ENCODE measurements around the gene SASH1.

Gene SASH1

DNA sequence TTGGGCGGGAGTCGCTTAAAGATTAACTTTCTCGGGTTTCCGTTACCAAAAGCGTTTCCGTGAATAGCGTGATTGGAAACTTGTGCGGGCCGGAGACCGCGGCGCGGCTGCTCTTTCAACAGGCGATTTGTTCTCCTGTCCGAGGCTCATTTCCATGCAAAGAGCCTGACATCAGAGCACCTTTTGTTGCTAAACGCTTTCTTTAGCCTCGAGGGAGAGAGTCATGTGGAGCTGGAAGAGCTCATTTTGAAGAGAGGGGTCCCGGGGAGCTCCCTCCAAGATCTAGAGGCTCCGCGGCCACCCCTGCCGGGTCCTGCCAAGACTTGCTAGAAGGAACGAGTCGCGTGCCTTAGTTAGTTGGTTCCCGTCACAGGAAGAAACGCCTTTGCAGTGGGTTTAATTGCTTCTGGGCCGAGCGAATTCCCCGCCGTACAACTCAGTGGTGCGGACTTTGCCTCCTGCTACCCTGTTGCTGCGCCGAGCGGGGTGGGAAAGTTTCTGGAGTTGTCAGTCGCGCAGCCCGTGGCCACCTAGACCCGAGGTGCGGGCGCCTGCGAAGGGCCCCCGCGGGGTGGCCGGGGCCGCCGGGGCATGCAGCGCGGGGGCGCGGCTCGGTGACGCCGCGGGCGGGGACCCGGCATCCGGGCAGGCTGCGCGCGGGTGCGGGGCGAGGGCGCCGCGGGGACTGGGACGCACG lies at the start of gene SASH1:
Gene SASH1 (plus strand): TSS at position 489 of the 697 bp plus-strand sequence. CDS start 230 bp downstream, outside the sequence.
- DNase-seq (ENCODE audit: low read depth in 2 of 3, low spot score in 1 of 3): peak in 2 of 3 donors; percentile 2 to 3

DNA sequence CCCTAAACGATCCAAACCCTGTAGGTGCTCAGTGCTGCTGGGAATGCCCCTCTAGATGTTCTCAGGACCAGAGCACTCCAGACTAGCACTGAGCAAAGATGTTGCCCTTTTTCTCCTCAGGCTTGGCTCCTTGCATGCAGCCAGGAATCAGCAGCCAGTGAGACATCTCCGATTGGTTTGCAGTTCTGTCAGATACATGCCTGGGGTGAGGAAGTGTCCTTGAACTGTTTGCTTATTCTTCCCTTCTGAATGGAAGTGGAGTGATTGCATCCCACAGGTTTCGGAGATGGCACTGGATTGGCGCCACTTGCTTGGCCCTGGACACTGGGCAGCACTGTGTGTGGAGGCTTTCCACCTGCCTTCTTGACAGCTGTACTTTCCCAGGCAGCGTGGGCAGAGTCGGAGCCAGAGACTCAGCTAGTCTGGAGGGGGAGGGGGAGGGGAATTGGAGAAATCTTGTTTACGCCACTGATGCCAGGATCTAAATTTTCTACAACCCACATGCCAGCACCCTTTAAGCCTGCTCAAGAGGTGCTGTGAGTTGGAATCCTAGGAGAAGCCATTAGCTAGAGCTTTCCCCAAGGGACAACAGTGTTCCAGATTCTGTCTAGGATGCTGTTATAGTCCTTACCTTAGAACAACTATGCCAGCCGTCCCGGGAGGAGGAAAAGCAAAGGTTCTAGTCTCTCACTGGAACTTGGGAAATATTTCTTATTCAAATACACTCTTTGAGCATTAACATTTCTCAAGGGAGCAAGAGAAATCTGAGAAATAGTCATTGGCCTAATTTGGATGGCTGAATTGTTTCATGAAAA lies 49.2 kb upstream of the SASH1 start:
- DNase-seq (ENCODE audit: low read depth in 2 of 3, low spot score in 1 of 3): no peak

GRCh38 chr6:148294059-148294458 lies 48.6 kb upstream of the SASH1 start:
- DNase-seq (ENCODE audit: low read depth in 2 of 3, low spot score in 1 of 3): no peak

GRCh38 chr6:148295261-148295887 lies 47.3 kb upstream of the SASH1 start:
- no peak for DNase-seq (ENCODE audit: low read depth in 2 of 3, low spot score in 1 of 3)

DNA sequence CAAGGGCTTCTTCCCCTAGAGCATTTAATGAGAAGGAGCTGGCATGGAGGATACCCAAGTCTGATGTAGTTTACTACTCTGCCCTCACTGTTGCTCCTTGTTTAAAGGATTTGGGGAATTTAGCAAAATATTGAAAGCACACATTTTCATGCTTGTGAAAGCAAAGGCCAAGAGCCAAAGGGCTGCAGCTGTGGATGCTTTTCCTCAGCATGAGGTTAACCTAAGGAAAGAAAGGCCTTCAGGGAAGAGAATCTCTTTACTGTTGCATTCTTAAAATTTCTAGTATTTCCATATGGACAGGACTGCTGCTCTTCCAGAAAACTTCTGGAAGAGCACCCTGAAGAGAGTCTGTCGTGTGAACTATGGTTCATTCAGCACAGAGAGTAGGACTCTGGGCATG lies 45.9 kb upstream of the SASH1 start:
- DNase-seq (ENCODE audit: low read depth in 2 of 3, low spot score in 1 of 3): no peak

DNA sequence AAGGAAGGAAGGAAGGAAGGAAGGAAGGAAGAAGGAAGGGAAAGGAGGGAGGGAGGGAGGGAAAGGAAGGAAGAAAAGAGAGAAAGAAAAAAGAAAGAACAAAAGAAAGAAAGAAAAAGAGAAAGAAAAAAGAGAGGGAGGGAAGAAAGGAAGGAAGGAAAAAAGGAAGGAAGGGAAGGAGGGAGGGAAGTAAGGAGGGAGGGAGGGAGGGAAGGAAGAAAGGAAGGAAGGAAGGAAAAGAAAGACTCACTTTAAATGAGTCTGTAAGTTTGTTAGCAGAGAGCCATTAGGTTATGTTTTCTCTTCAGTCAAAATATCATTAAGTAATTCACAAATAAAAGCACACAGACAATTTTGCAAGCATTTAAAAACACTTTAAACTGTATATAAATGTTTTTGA lies 44.0 kb upstream of the SASH1 start:
- DNase-seq (ENCODE audit: low read depth in 2 of 3, low spot score in 1 of 3): no peak

GRCh38 chr6:148303616-148304015 lies 39.0 kb upstream of the SASH1 start:
- DNase-seq (ENCODE audit: low read depth in 2 of 3, low spot score in 1 of 3): no peak

DNA sequence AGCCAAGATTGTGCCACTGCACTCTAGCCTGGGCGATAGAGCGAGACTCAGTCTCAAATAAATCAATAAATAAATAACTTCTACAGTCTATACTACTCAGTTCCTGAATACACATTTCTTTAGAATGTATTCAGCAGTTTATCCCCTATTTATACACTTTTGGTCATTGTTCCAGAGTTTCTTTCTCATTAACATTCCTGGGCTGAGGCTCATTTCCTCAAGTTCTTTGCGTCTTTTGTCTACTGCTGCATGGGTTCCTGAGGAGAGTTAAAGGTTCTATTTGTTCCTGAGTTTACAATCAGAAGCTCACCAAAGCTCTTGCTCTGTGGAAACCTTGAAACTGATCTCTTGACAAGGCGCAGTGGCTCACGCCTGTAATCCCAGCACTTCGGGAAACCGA lies 37.7 kb upstream of the SASH1 start:
- no peak for DNase-seq (ENCODE audit: low read depth in 2 of 3, low spot score in 1 of 3)

DNA sequence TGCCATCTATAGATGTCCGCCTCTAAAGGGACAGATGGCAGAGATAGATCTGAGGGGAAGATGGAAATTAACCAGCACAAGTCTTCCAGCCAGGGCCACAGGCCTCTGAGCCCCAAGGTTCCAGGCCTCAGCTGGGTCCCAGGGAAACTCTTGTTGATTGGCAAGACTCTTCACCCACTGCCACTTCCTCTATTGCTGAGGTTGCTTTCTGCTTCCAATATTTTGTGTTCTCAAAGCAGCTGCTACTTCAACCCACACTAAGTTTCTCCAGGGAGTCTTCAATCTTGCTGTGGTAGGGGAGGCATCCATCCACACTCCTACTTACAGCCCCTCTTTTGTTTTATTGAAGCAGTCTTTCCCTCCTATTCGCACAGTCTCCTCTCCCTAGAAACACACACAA lies 36.4 kb upstream of the SASH1 start:
- no peak for DNase-seq (ENCODE audit: low read depth in 2 of 3, low spot score in 1 of 3)

DNA sequence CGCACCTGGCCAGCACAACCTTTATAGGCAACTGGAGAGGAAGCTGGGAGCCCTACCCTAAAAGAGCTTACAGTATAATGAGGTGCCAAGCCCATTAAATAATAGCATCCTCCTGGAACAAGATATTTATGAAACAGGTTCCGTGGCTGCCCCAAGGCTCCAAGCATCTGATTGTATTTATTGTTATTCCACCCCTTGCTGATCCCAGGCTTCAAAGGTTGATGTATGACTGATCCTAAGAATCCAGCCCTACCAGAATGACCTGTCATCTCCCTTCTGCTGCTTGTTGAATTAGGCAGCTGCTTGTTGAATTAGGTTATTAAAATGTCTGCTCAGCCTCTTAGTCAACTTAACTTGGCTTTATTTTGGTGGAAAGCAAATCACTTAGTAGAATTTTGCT lies 35.2 kb upstream of the SASH1 start:
- no peak for DNase-seq (ENCODE audit: low read depth in 2 of 3, low spot score in 1 of 3)

- no peak for DNase-seq (ENCODE audit: low read depth in 2 of 3, low spot score in 1 of 3)
Observed at GRCh38 chr6:148309301-148309700, 33.3 kb upstream of the SASH1 start.

GRCh38 chr6:148311966-148312669 lies 30.5 kb upstream of the SASH1 start:
- no peak for DNase-seq (ENCODE audit: low read depth in 2 of 3, low spot score in 1 of 3)

DNA sequence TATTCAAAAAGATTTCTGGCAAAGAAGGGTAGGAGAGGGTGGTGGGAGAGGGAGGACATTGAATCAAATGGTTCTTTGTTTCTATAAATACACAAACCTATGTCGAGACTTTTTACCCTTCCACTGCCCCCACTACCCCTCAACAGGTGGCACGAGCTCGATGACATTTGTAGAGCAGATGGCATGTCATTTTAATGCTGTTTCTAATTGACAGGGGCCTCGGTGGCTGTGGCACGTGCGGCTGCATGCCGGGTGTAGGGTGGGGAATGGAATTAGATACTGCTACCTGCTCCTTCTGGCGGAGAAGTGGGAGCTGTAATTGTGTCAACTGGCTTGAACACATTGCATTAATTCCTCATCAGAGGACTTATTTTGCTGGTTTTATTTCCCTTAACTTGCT lies 29.1 kb upstream of the SASH1 start:
- no peak for DNase-seq (ENCODE audit: low read depth in 2 of 3, low spot score in 1 of 3)

GRCh38 chr6:148316308-148316707 lies 26.3 kb upstream of the SASH1 start:
- DNase-seq (ENCODE audit: low read depth in 2 of 3, low spot score in 1 of 3): no peak

- no peak for DNase-seq (ENCODE audit: low read depth in 2 of 3, low spot score in 1 of 3)
Observed at GRCh38 chr6:148317051-148317450, 25.6 kb upstream of the SASH1 start.

GRCh38 chr6:148317739-148318138 lies 24.9 kb upstream of the SASH1 start:
- DNase-seq (ENCODE audit: low read depth in 2 of 3, low spot score in 1 of 3): no peak

DNA sequence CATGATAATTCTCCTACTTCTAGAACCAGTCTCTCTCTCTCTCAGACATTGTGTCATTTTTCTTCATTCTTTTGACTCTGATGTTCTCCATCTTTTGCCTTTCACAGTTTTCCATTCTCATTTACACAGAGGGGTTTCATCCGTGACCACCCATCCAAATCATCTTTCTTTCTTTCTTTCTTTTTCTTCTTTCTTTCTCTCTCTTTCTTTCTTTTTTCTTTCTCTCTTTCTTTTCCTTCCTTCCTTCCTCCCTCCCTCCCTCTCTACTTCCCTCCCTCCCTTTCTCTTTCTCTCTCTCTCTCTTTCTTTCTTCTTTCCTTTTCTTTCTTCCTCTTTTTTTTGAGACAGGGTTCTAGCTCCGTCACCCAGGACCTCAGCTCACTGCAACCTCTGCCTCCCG lies 19.9 kb upstream of the SASH1 start:
- DNase-seq (ENCODE audit: low read depth in 2 of 3, low spot score in 1 of 3): no peak

GRCh38 chr6:148323344-148323743 lies 19.3 kb upstream of the SASH1 start:
- DNase-seq (ENCODE audit: low read depth in 2 of 3, low spot score in 1 of 3): no peak

- DNase-seq (ENCODE audit: low read depth in 2 of 3, low spot score in 1 of 3): no peak
Observed at GRCh38 chr6:148324297-148324985, 18.2 kb upstream of the SASH1 start.

DNA sequence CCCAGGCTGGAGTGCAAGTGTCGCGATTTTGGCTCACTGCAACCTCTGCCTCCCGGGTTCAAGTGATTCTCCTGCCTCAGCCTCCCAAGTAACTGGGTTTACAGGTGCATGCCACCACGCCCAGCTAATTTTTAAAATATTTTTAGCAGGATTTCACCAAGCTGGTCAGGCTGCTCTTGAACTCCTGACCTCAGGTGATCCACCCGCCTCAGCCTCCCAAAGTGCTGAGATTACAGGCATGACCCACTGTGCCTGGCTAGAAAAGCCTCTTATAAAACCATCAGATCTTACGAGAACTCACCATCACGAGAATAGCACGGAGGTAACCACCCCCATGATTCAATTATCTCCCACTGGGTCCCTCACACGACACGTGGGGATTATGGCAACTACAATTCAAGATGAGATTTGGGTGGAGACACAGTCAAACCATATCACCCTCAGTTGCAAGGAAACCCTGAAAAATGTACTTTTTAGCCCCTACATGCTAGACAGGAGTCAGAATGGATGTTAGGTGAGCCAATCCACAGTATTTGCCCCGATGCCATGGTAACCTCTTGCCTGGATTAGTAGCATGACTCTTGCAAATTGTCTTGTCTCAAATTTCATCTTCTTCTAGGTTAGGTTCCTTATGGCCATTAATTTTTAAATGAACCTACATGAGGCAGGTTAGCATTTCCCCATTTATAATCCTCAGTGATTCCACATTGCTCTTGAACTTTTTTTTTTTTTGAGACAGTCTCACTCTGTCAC lies 17.1 kb upstream of the SASH1 start:
- DNase-seq (ENCODE audit: low read depth in 2 of 3, low spot score in 1 of 3): no peak
